GM12874 (cell line): Measurements from ENCODE around the gene GNAZ.

Experiments
- CTCF ChIP-seq: IDR thresholded peaks from 2 replicates; pipeline ENCODE4 v1.5.1; 2011; ENCODE audit warnings: low read depth, mild to moderate bottlenecking, control low read depth, low read length, moderate library complexity; ENCODE audit not compliant: insufficient read depth

The GNAZ gene

GRCh38 chr22:23155143-23155542 is 84.8 kb downstream of the GNAZ start:
- TF ChIP-seq CTCF = no peak

GRCh38 chr22:23155831-23156230 is 85.5 kb downstream of the GNAZ start:
- TF ChIP-seq CTCF = no peak

DNA sequence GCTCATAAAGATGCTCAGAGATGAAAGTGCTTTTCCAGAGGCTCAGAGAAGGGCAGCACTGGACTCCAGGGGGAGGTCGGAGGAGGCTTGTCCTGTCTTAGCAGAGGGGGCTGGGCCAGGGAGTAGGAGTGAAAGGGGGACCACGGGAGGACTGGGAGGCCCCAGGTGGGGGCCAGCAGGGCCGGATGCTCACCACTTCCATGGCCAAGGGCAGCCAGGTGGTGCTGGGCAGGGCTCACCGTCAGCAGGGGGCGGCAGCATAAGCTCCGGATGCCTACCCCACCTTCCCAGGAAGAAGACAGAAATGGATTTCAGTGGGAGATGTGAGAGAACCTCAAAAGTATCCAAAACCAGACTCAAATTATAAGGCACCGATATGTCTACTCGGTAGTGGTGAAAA is 86.0 kb downstream of the GNAZ start:
- 0 out of 2 replicates have a peak, but pooled peaks have one; percentile 13 for TF ChIP-seq CTCF

- no peak for TF ChIP-seq CTCF
Measured at GRCh38 chr22:23157560-23158515, 87.5 kb downstream of the GNAZ start.

DNA sequence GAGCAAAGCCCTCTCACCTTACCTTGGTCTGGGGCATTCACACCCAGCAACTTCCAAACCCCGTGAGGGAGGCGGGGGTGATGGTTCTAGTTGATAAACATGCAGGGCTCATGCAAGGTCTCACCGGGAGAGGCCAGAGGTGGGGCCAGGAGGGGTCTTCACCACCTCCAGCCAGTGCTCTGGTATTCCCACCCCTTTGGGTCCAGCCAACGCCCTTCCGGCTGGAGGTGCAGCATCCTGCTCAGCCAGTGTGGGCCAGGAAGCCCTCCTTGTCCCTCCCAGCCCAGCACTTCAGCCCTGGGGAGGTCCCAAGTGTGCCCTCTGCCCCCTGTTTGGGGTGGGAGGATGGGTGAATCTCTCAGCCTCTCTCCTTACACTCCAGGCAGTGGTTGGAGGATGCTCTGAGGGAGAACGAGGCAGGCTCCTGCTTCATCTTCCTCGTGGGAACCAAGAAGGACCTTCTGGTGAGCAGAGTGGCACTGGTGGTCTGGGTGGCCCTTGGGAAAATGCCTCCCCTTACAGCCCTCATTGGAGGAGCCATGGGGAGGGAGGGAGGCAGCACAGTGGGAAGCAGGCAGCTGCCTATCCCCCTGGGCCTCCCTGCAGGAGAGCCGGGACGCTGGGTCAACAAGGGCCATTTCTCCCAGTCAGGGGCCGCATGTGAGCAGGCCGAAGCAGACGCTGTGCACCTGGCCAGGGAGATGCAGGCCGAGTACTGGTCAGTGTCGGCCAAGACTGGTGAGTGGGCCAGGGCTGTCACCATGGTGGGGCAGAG is 88.4 kb downstream of the GNAZ start:
- TF ChIP-seq CTCF = no peak

DNA sequence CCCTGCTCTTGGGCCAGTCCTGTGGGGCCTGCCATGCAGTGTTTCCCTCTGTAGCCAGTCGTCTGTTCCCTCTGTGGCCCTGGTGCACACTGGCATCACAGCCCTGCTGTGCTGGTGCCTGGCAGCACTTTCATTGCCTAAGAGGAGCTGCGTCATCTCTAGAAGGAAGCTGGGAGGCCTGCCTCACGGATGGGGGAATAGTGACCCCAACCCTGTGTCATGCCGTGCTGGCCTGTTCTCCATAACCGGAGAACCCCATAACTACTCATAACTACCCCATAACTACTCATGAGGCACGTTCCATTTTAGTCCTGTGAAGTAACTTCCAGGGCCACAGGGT is 88.9 kb downstream of the GNAZ start:
- no peak for TF ChIP-seq CTCF

GRCh38 chr22:23161029-23161428 is 90.7 kb downstream of the GNAZ start:
- TF ChIP-seq CTCF = no peak
